Panc1 (cell line): ENCODE results near the gene TBCK.

Experiments used
- CTCF ChIP-seq: fragments of 450-650 bp; IDR thresholded peaks from 2 replicates; pipeline ENCODE4 v1.5.1; 2017; ENCODE audit warnings: mild to moderate bottlenecking
- POLR2AphosphoS5 ChIP-seq: IDR thresholded peaks from 2 replicates; pipeline ENCODE4 v1.6.1; 2012; ENCODE audit warnings: mild to moderate bottlenecking, low read depth, low read length, moderate library complexity
- SIN3A ChIP-seq: IDR thresholded peaks from 2 replicates; pipeline ENCODE4 v1.6.1; 2012; ENCODE audit warnings: low read depth, mild to moderate bottlenecking, low read length, moderate library complexity, borderline replicate concordance; ENCODE audit not compliant: insufficient read depth
- TCF7L2 ChIP-seq: IDR thresholded peaks from 2 replicates; pipeline ENCODE4 v1.6.1; 2011; ENCODE audit warnings: mild to moderate bottlenecking, low read depth, low read length, inconsistent platforms

- TF ChIP-seq SIN3A (no peak), CTCF (no peak), TCF7L2 (no peak), POLR2AphosphoS5 (no peak)
These were observed 54.0 kb downstream of the TBCK start for GRCh38 chr4:106261980-106262379.
